GM11168 (cell line): ENCODE results near the gene KCNH8.

Experiments used
- in situ Hi-C: fragments of 300-500 bp; cut with MboI; formaldehyde crosslinking; loops from one replicate; pipeline ENCODE4 v1.12.0; 2022; ENCODE audit warnings: low sequenced_read_pairs; ENCODE audit not compliant: unreplicated experiment

KCNH8 gene

GRCh38 chr3:19456738-19457137 is 308.4 kb downstream of the KCNH8 start:
- in situ Hi-C loops = no loop called here

- in situ Hi-C loops = no loop called here
Measured at GRCh38 chr3:19457449-19457848, 309.1 kb downstream of the KCNH8 start.

- in situ Hi-C loops = no loop called here
Measured at GRCh38 chr3:19467761-19468160, 319.5 kb downstream of the KCNH8 start.

- in situ Hi-C loops = no loop called here
Measured at GRCh38 chr3:19471138-19471537, 322.8 kb downstream of the KCNH8 start.

- in situ Hi-C loops = no loop called here
Measured at GRCh38 chr3:19473971-19474580, 325.8 kb downstream of the KCNH8 start.

GRCh38 chr3:19476281-19476680 is 328.0 kb downstream of the KCNH8 start:
- in situ Hi-C loops = no loop called here

- in situ Hi-C loops = no loop called here
Measured at GRCh38 chr3:19485267-19485666, 337.0 kb downstream of the KCNH8 start.

GRCh38 chr3:19487386-19487785 is 339.1 kb downstream of the KCNH8 start:
- in situ Hi-C loops = no loop called here

GRCh38 chr3:19488939-19489338 is 340.6 kb downstream of the KCNH8 start:
- in situ Hi-C loops = no loop called here

- in situ Hi-C loops = no loop called here
Measured at GRCh38 chr3:19489936-19490335, 341.6 kb downstream of the KCNH8 start.

- in situ Hi-C loops = no loop called here
Measured at GRCh38 chr3:19506171-19506570, 357.9 kb downstream of the KCNH8 start.

GRCh38 chr3:19522305-19522704 is 374.0 kb downstream of the KCNH8 start:
- in situ Hi-C loops = no loop called here

- in situ Hi-C loops = loop anchor here (25.0 kb wide), 1 partner anchor 464 kb away; no protein-coding TSS in a partner anchor
Measured at GRCh38 chr3:19526071-19526470, 377.8 kb downstream of the KCNH8 start.

GRCh38 chr3:19527746-19528145 is 379.4 kb downstream of the KCNH8 start:
- in situ Hi-C loops = loop anchor here (25.0 kb wide), 1 partner anchor 465 kb away; no protein-coding TSS in a partner anchor

GRCh38 chr3:19531426-19531825 is 383.1 kb downstream of the KCNH8 start:
- in situ Hi-C loops = loop anchor here (25.0 kb wide), 1 partner anchor 469 kb away; no protein-coding TSS in a partner anchor

- in situ Hi-C loops = loop anchor here (10.0 to 25.0 kb wide), 2 partner anchors 195 to 477 kb away; no protein-coding TSS in a partner anchor
Measured at GRCh38 chr3:19539518-19540392, 391.4 kb downstream of the KCNH8 start.

- in situ Hi-C loops = loop anchor here (10.0 to 25.0 kb wide), 2 partner anchors 196 to 478 kb away; no protein-coding TSS in a partner anchor
Measured at GRCh38 chr3:19540464-19540863, 392.2 kb downstream of the KCNH8 start.

GRCh38 chr3:19541284-19541683 is 393.0 kb downstream of the KCNH8 start:
- in situ Hi-C loops = loop anchor here (10.0 to 25.0 kb wide), 2 partner anchors 196 to 479 kb away; no protein-coding TSS in a partner anchor

- in situ Hi-C loops = loop anchor here (10.0 to 25.0 kb wide), 2 partner anchors 199 to 481 kb away; no protein-coding TSS in a partner anchor
Measured at GRCh38 chr3:19543212-19543841, 395.0 kb downstream of the KCNH8 start.

GRCh38 chr3:19547665-19548464 is 399.6 kb downstream of the KCNH8 start:
- in situ Hi-C loops = loop anchor here (10.0 to 25.0 kb wide), 2 partner anchors 203 to 486 kb away; no protein-coding TSS in a partner anchor
